H54 (cell line): ENCODE results near the gene GLRX5.

Experiments
- DNase-seq: peaks from one replicate; pipeline ENCODE4 v3.0.0; 2011; ENCODE audit warnings: low spot score, mixed read lengths; ENCODE audit not compliant: insufficient read length
- FAIRE-seq: peaks from 3 replicates; lab custom pipeline; 2011; peaks lifted over from hg19 to GRCh38; lab: Jason Lieb, UNC
- POLR2A ChIP-seq: IDR thresholded peaks from 2 replicates; pipeline ENCODE4 v1.6.1; 2011; ENCODE audit warnings: low read depth, mild to moderate bottlenecking, low read length

Gene GLRX5

GRCh38 chr14:95494456-95494855 is 40.4 kb upstream of the GLRX5 start:
- DNase-seq (no peak), FAIRE-seq (no peak)
- TF ChIP-seq POLR2A: no peak

GRCh38 chr14:95495076-95495475 is 39.8 kb upstream of the GLRX5 start:
- no peak for DNase-seq
- no peak for FAIRE-seq
- TF ChIP-seq POLR2A: no peak

DNA sequence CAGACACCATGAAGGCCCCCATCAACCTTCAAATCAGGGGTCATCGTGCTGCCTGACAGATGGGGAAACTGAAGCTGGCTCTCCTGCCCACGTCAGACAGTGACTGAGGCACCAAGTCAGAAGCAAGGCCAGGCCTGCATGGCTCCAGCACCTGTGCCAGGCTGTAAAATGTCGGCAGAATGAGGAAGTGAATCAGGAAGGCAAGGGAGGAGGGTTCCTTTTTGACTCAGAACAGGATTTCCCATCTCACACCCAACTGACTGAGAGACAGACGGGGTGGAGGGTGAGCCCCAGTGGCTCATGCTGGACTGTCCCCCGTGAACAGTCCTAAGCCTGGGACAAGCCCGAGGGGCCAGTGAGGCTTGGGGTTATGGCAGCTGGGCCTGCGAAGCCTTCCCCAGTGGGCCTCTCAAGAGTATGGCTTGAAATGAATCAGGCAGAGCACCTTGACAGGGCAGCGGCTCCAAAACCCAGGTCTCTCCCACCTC is 39.3 kb upstream of the GLRX5 start:
- FAIRE-seq (no peak), DNase-seq (no peak)
- no peak for TF ChIP-seq POLR2A

GRCh38 chr14:95496111-95496681 is 38.7 kb upstream of the GLRX5 start:
- no peak for TF ChIP-seq POLR2A
- DNase-seq: no peak
- FAIRE-seq: no peak

DNA sequence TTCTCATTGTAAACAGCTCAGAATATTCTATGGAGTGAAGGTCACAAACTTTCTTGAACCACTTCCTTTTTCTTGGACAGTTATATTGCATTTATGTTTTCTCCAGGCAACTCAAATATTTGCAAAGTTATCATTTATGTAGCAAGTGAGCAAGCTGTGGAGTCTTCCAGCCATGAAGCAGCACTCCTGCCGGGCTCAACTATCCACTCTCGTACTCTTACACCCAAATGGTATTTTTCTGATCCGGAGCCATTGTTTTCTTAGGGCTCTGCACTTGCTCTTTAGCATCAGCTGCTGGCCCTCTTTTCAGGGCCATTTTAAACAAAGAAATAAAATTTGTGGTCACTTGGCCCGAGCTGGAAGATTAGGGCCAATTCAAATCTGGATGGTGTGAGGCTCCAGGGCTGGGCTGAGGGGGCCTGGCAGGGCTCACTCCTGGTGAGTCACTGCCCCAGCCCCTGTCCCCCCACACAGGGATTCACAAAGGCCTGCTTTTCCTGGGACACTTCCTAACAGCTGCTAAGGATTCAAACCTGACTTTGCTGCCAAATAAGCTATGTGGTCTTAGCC is 38.1 kb upstream of the GLRX5 start:
- no peak for DNase-seq
- no peak for FAIRE-seq
- no peak for TF ChIP-seq POLR2A

- no peak for TF ChIP-seq POLR2A
- no peak for FAIRE-seq
Measured at GRCh38 chr14:95497561-95498011, 37.3 kb upstream of the GLRX5 start.

DNA sequence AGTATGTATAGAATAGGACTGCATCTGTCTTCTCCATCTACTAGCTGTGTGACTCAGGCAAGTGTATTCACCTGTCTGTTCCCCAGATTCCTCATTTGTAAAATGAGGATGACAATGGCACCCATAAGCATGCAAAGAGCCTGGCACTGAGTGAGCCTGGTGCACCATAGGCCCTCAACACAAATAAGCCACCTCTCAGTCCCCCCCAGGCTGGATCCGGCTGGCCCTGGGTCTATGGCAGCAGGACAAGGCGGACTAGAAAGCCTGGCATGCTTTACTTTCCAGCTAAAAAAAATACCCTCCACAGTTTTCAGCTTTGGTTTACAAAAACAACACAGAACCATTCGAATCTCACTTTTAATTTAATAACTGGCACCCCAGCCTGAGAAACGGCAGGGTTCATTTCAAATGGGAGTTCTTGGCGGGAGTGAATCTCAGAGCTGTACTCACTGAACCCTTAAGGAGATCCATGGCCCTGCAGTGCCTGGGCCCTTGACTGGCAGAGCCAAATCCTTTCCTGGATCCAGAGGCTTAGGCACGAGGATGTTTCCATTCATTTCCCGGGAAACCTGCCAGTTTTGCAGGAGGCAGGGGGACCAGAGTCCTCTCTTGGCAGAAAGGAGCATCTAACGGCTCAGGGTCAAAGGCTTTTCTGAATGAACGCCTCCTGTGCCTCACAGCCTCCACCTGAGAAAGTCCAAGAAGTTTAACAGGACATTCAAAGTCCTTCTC is 36.1 kb upstream of the GLRX5 start:
- DNase-seq: no peak
- FAIRE-seq: no peak
- no peak for TF ChIP-seq POLR2A

More at GRCh38 chr14:95497561-95498011, 37.3 kb upstream of the GLRX5 start:
- DNase-seq: no peak

DNA sequence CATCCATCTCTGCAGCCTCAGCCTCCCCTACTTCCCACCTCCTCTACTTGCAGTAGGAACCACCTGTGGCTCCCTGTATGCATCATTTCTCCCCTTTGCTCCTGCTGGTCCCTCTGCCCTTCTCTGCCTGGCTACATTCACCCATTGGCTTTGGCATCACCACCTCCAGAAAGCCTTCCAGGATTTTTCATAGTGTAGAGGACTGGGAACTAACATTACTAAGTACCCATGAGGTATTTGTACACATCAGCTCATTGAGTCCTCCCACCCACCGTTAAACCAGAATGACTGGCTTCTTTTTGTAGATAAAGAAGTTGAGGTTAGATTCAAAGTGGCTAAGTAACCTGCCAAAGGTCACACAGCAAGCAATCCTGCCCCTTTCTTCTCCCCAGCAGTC is 35.5 kb upstream of the GLRX5 start:
- no peak for TF ChIP-seq POLR2A
- DNase-seq (no peak), FAIRE-seq (no peak)

- FAIRE-seq (no peak), DNase-seq (no peak)
- no peak for TF ChIP-seq POLR2A
Measured at GRCh38 chr14:95500201-95500681, 34.6 kb upstream of the GLRX5 start.

DNA sequence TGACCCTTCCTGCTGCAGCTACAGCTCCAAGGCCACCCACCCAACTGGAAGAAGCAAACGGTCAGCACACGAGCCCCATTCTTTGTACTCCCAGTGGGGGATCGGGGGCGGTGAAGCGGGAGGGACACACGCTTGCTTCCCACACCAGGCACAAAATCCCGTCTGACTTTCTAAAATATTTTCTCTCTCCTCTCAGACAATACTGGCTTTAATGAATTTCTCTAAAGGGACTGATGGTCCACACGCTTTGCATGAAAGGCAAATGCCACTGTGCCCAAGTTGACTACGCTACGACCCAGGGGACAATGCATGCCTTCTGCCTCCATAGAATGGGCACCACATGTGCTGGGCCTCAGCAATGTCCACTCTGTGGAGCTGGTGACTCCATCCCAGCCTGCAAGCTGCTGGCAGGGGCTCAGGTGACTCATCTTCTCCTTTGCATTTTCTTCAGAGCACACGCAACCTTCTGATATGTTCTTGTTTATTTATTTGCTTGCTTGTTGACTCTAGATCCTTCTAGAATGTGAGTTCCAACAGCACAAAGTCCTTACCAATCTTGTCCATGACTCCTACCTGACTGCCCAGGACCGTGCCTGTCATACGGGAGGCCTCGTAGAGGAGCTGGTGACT is 34.0 kb upstream of the GLRX5 start:
- FAIRE-seq: peak; percentile 96
- peak; percentile 67 for DNase-seq
- no peak for TF ChIP-seq POLR2A

- no peak for FAIRE-seq
- no peak for DNase-seq
- TF ChIP-seq POLR2A: no peak
Measured at GRCh38 chr14:95502381-95502950, 32.4 kb upstream of the GLRX5 start.

DNA sequence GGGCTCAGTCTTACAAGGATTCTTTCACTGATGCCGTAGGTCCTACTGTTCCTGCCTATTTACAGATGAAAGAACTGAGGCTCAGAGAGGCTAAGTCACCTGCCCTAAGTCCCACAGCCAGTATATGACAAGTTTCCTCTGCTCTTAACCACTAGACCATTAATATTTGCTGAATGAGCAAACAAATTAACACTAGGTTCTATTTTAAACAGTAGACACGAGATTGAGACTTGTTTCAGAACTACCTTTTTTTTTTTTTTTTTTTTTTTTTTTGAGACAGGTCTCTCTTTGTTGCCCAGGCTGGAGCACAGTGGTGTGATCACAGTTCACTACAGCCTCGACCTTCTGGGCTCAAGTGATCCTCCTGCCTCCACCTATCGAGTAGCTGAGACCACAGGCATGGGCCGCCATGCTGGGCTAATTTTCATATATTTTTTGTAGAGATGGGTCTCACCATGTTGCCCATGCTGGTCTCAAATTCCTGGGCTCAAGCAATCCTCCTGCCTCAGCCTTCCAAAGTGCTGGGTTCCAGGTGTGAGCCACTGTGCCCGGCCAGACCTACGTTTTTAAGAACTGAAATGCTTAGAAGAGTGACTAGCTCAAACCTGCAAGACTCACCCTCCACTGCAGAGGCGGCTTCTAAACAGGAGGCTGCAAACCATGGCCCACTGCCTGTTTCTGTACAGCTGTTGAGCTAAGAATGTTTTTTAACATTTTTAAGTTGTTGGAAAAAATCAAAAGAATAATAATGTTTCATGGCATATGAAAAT is 31.3 kb upstream of the GLRX5 start:
- no peak for DNase-seq
- TF ChIP-seq POLR2A: no peak
- FAIRE-seq: no peak
